Gastroesophageal sphincter (tissue), 3 donors: ENCODE results near the gene UBE3D.

Experiments used
- CTCF ChIP-seq, 4 experiments: fragments of 200-600 bp in 2 of 4; fragments of 450-650 bp in 2 of 4; sonication (generic) in 1 of 4; IDR thresholded peaks; one replicate each; pipeline ENCODE4 v1.5.1; 2017 to 2019; ENCODE audit warnings: antibody characterized with exemption in 4 of 4, mild to moderate bottlenecking in 2 of 4, moderate library complexity in 2 of 4
- EP300 ChIP-seq: sonication (generic); formaldehyde crosslinking; IDR thresholded peaks from one replicate; pipeline ENCODE4 v1.6.1; 2017; ENCODE audit warnings: antibody characterized with exemption, mild to moderate bottlenecking
- POLR2A ChIP-seq, 2 donors: fragments of 450-650 bp; IDR thresholded peaks; one replicate each; pipeline ENCODE4 v1.6.1; 2017; ENCODE audit warnings: antibody characterized with exemption in 2 of 2, mild to moderate bottlenecking in 2 of 2, moderate library complexity in 1 of 2
- POLR2AphosphoS5 ChIP-seq: sonication (generic); formaldehyde crosslinking; IDR thresholded peaks from one replicate; pipeline ENCODE4 v1.6.1; 2017; ENCODE audit warnings: antibody characterized with exemption

- TF ChIP-seq POLR2A (IDR thresholded peaks at IDR 0.05) (no peak), CTCF (IDR thresholded peaks at IDR 0.05) (no peak), POLR2AphosphoS5 (no peak), EP300 (no peak)
These were observed 7.1 kb upstream of the UBE3D start for GRCh38 chr6:83072726-83073125.
